GM12878 (cell line): ENCODE measurements around the gene SIX3. TPM values are rescaled to one million over a fixed set of nuclear protein-coding genes. Genes with fewer than 3 reads are reported as not detected.

Experiments used
- ATAC-seq: fragments of 200-7000 bp; cut with Tn5 transposase; 3 replicates; pipeline ENCODE4 v1.9.1; 2020; ENCODE audit warnings: mild to moderate bottlenecking, moderate library complexity
- BruUV-seq: library from RNA; stranded (reverse); fragments of 400-500 nt; replicated peaks from 2 replicates; lab custom pipeline; 2021; lab: Mats Ljungman, UMichigan
- CTCF ChIA-PET: fragments of 300-600 bp; sonication (Branson Sonifier 250); formaldehyde crosslinking; extraction: SDS; loops from one replicate; lab custom pipeline; 2021; ENCODE audit warnings: inconsistent platforms; lab: Yijun Ruan, JAX
- POLR2A ChIA-PET: fragments of 350-600 bp; formaldehyde crosslinking; extraction: SDS; loops from one replicate; lab custom pipeline; 2021; ENCODE audit warnings: inconsistent platforms; lab: Charles Lee
- RAD21 ChIA-PET: fragments of 300-600 bp; sonication (Branson Sonifier 250); formaldehyde crosslinking; loops from one replicate; lab custom pipeline; 2023; ENCODE audit warnings: antibody characterized with exemption; ENCODE audit not compliant: unreplicated experiment; lab: Charles Lee
- SMC1A ChIA-PET: fragments of 300-600 bp; sonication (Branson Sonifier 250); formaldehyde crosslinking; loops from one replicate; lab custom pipeline; 2023; ENCODE audit not compliant: unreplicated experiment, uncharacterized antibody; lab: Charles Lee
- DNase-seq: peaks from one replicate; pipeline ENCODE4 v3.0.0-alpha.2; 2011; ENCODE audit warnings: low read depth, low spot score
- FAIRE-seq: peaks from 3 replicates; lab custom pipeline; 2011; peaks lifted over from hg19 to GRCh38; lab: Jason Lieb, UNC
- H2AFZ ChIP-seq: 2 replicates; pipeline ENCODE4 v1.6.0; 2011; ENCODE audit warnings: low read depth, low read length, control low read depth; ENCODE audit not compliant: control insufficient read depth
- H3K27ac ChIP-seq: 2 replicates; pipeline ENCODE4 v1.5.1; 2011; ENCODE audit warnings: control low read depth; ENCODE audit not compliant: control insufficient read depth, insufficient read depth
- H3K27me3 ChIP-seq, 2 experiments: replicated peaks in 1 of 2; 2 replicates each; pipeline versions ENCODE4 v1.6.0 to v1.6.1; 2011; ENCODE audit warnings: low read length in 1 of 2; ENCODE audit not compliant: control insufficient read depth in 2 of 2, insufficient read depth in 2 of 2
- H3K36me3 ChIP-seq, 2 experiments: 2 replicates each; pipeline ENCODE4 v1.5.1; 2011; ENCODE audit warnings: low read length in 1 of 2; ENCODE audit not compliant: control insufficient read depth in 2 of 2, insufficient read depth in 2 of 2
- H3K4me1 ChIP-seq: 2 replicates; pipeline ENCODE4 v1.6.1; 2011; ENCODE audit warnings: mild to moderate bottlenecking, low read length, moderate library complexity, mixed read lengths; ENCODE audit not compliant: control insufficient read depth, insufficient read depth
- H3K4me2 ChIP-seq: 2 replicates; pipeline ENCODE4 v1.6.0; 2011; ENCODE audit warnings: control low read depth; ENCODE audit not compliant: control insufficient read depth, insufficient read depth
- H3K4me3 ChIP-seq: fragments of 200-600 bp; sonication (generic); 2 replicates; pipeline ENCODE4 v1.5.1; 2016
- H3K79me2 ChIP-seq: 2 replicates; pipeline ENCODE4 v1.6.0; 2011; ENCODE audit warnings: low read length; ENCODE audit not compliant: control insufficient read depth, insufficient read depth
- H3K9ac ChIP-seq: 2 replicates; pipeline ENCODE4 v1.8.0; 2011; ENCODE audit warnings: low read length, control low read depth, mixed read lengths; ENCODE audit not compliant: control insufficient read depth, insufficient read depth
- H3K9me3 ChIP-seq: replicated peaks from 3 replicates; pipeline ENCODE4 v1.5.1; 2011; ENCODE audit warnings: mild to moderate bottlenecking, low read length; ENCODE audit not compliant: control insufficient read depth, insufficient read depth
- H4K20me1 ChIP-seq: 2 replicates; pipeline ENCODE4 v1.6.0; 2011; ENCODE audit not compliant: control insufficient read depth, insufficient read depth
- ESRRA ChIP-seq: IDR thresholded peaks from 2 replicates; pipeline ENCODE4 v1.6.1; 2012; ENCODE audit warnings: mild to moderate bottlenecking, low read length, improper control_type of control experiment
- HCFC1 ChIP-seq: fragments of 150-350 bp; IDR thresholded peaks from 2 replicates; pipeline ENCODE4 v1.6.1; 2014; ENCODE audit warnings: low read length
- HSF1 ChIP-seq: fragments of 150-350 bp; IDR thresholded peaks from 2 replicates; pipeline ENCODE4 v1.6.1; 2014; ENCODE audit warnings: mild to moderate bottlenecking, low read depth, low read length
- IRF4 ChIP-seq: IDR thresholded peaks from 2 replicates; pipeline ENCODE4 v1.6.1; 2011; ENCODE audit warnings: low read depth, low read length
- JUND ChIP-seq: IDR thresholded peaks from 2 replicates; pipeline ENCODE4 v1.6.1; 2012; ENCODE audit warnings: low read depth, mild to moderate bottlenecking, low read length, improper control_type of control experiment, moderate library complexity
- MEF2A ChIP-seq: IDR thresholded peaks from 2 replicates; pipeline ENCODE4 v1.6.1; 2011; ENCODE audit warnings: low read depth, mild to moderate bottlenecking, low read length, moderate library complexity; ENCODE audit not compliant: insufficient read depth
- MXI1 ChIP-seq: fragments of 150-350 bp; IDR thresholded peaks from 2 replicates; pipeline ENCODE4 v1.6.1; 2011; ENCODE audit warnings: low read depth, mild to moderate bottlenecking, inconsistent platforms, low read length, improper control_type of control experiment
- NFXL1 ChIP-seq: fragments of 450-650 bp; IDR thresholded peaks from 2 replicates; pipeline ENCODE4 v1.6.1; 2017; ENCODE audit warnings: antibody characterized with exemption, mild to moderate bottlenecking, borderline replicate concordance
- NFYA ChIP-seq: IDR thresholded peaks from 2 replicates; pipeline ENCODE4 v1.6.1; 2011; ENCODE audit warnings: low read depth, mild to moderate bottlenecking, low read length, improper control_type of control experiment, borderline replicate concordance
- NR2C2 ChIP-seq: IDR thresholded peaks from 2 replicates; pipeline ENCODE4 v1.6.1; 2011; ENCODE audit warnings: borderline replicate concordance, low read depth; ENCODE audit not compliant: control insufficient read depth, insufficient read length
- RUNX3 ChIP-seq: IDR thresholded peaks from 2 replicates; pipeline ENCODE4 v1.6.1; 2012; ENCODE audit warnings: low read length, inconsistent platforms
- SIX5 ChIP-seq: IDR thresholded peaks from 2 replicates; pipeline ENCODE4 v1.6.1; 2011; ENCODE audit warnings: mild to moderate bottlenecking, low read depth, low read length, moderate library complexity; ENCODE audit not compliant: severe bottlenecking
- ZBTB11 ChIP-seq: fragments of 450-650 bp; formaldehyde crosslinking; IDR thresholded peaks from 2 replicates; pipeline ENCODE4 v1.5.0; 2022; ENCODE audit warnings: mild to moderate bottlenecking, missing genetic modification characterization
- ZBTB40 ChIP-seq: fragments of 450-650 bp; IDR thresholded peaks from 2 replicates; pipeline ENCODE4 v1.6.1; 2016; ENCODE audit warnings: mild to moderate bottlenecking, moderate library complexity, borderline replicate concordance
- WGBS: methylation state at CpG from one replicate; pipeline ENCODE4 v1.1.6; 2016; ENCODE audit warnings: low lambda C conversion rate; ENCODE audit not compliant: insufficient replicate concordance, insufficient coverage; ENCODE audit errors: missing lambda C conversion rate; 5-methylcytosine and 5-hydroxymethylcytosine counted together
- in situ Hi-C: fragments of 300-500 bp; cut with MboI; formaldehyde crosslinking; loops from 9 replicates; pipeline ENCODE4 v1.14.3; 2018; ENCODE audit warnings: mixed read lengths
- intact Hi-C: fragments of 100-400 bp; cut with micrococcal nuclease; formaldehyde crosslinking; loops from one replicate; pipeline ENCODE4 v1.14.2; 2022; ENCODE audit not compliant: unreplicated experiment
- polyA plus RNA-seq, 11 experiments: library from polyadenylated mRNA; depleted of rRNA in 4 of 11; unstranded in 6 of 11; stranded (reverse) in 5 of 11; fragments of >200 nt; fragmentation: Nextera tagmentation in 4 of 11; fragmentation: Illumina TruSeq in 1 of 11; extraction: Ambion mirVana in 4 of 11; extraction: Trizol in 1 of 11; gene quantifications; 1 replicate in 1 of 11; 2 replicates in 10 of 11; pipeline versions ENCODE4 v1.2.1 to v1.2.3, GENCODE V29; 2011 to 2016; ENCODE audit warnings: inconsistent platforms in 2 of 11, missing spikeins in 2 of 11, low read depth in 1 of 11
- total RNA-seq, 4 experiments: library from RNA; depleted of rRNA in 3 of 4; stranded (reverse); fragments of >200 nt in 3 of 4; fragmentation: Illumina TruSeq in 1 of 4; extraction: Trizol in 1 of 4; gene quantifications; 2 replicates each; pipeline versions ENCODE4 v1.2.1 to v1.2.3, GENCODE V29; 2013 to 2021

The SIX3 gene
- total and polyA plus RNA-seq, 10 of the 15 experiments (the other 5 are each of a cell fraction or from before 2014, with no cell fraction given): 0.05 to 0.42 (median 0.13) TPM; not detected in 4

- Histone ChIP-seq H3K79me2 (no peaks in the 10 kb centered on the region), H3K27me3 (no peaks in the 10 kb centered on the region), H3K27ac (no peak overlapping the region), H3K4me2 (no peak overlapping the region), H3K9me3 (no peaks in the 10 kb centered on the region), H3K9ac (no peak overlapping the region), H3K4me1 (no peaks in the 10 kb centered on the region), H3K4me3 (no peak overlapping the region), H2AFZ (no peak overlapping the region), H3K36me3 (no peaks in the 10 kb centered on the region), H4K20me1 (no peaks in the 10 kb centered on the region)
- intact Hi-C loops (no loop called here), in situ Hi-C loops (no loop called here)
- no peak for DNase-seq
- ATAC-seq: no peak
- ChIA-PET CTCF (interaction anchor here (1.2 kb wide), 1 partner anchor 423 kb away, joined by 3 read pairs; no protein-coding TSS in a partner anchor), RAD21 (interaction anchor here (1.2 kb wide), 1 partner anchor 123 kb away, joined by 3 read pairs; no protein-coding TSS in a partner anchor), POLR2A (no interaction called here), SMC1A (interaction anchor here (1.5 kb wide), 1 partner anchor 8 kb away, joined by 3 read pairs; no protein-coding TSS in a partner anchor)
- no TSS peak for BruUV-seq
- no peak for FAIRE-seq
- WGBS: 48% methylated on average over 7 of the region's 7 CpGs
- TF ChIP-seq HSF1: no peak
- TF ChIP-seq JUND: no peak
- TF ChIP-seq HCFC1: no peak
- TF ChIP-seq ESRRA: no peak
- TF ChIP-seq SIX5: no peak
- TF ChIP-seq ZBTB11 (CRISPR knock-in tag): no peak
- no peak for TF ChIP-seq NFXL1
- TF ChIP-seq NR2C2: no peak
- no peak for TF ChIP-seq RUNX3
- no peak for TF ChIP-seq NFYA
- no peak for TF ChIP-seq MXI1
- no peak for TF ChIP-seq MEF2A
- no peak for TF ChIP-seq IRF4
- no peak for TF ChIP-seq ZBTB40
Observed at GRCh38 chr2:44902217-44903137, 39.0 kb upstream of the SIX3 start.
